ENCODE results near the gene PHF23. TPM values are rescaled to one million over a fixed set of nuclear protein-coding genes. Genes with fewer than 3 reads are reported as not detected.
A peak's percentile ranks its signal among the peaks of the same experiment; 100 is the strongest.

The PHF23 gene
- total and polyA plus RNA-seq, 2 of the 4 experiments (the other 2 are of a cell fraction) = 44.8 to 58.5 TPM

GRCh38 chr17:7252176-7253043 lies 13.2 kb upstream of the PHF23 start, which contains the start of gene ELP5:
Gene ELP5 (plus strand): TSS chr17:7252215. CDS start chr17:7252551, 336 bp downstream.
- Histone ChIP-seq H3K4me3 (ENCODE audit: insufficient read depth, low read depth, low read length) (peak within 1 kb of the TSS; percentile 71), H4K20me1 (ENCODE audit: insufficient read depth, low read length) (peaks cover 9% of the 10 kb centered on the region; the same call in 1 of the 2 replicates), H3K4me2 (ENCODE audit: low read depth, low read length) (peak within 1 kb of the TSS; percentile 99), H3K9me1 (ENCODE audit: insufficient read depth, low read length) (peaks cover 10% of the 10 kb centered on the region), H3K4me1 (ENCODE audit: control insufficient read depth, insufficient read depth, low read length) (peaks cover 8% of the 10 kb centered on the region), H2AK9ac (replicated peaks; ENCODE audit: low read depth, low read length, poor library complexity) (peak within 1 kb of the TSS; percentile 99), H3K27me3 (ENCODE audit: control insufficient read depth, insufficient read depth, low read length) (no peaks in the 10 kb centered on the region), H3K56ac (ENCODE audit: extremely low read depth, insufficient read depth, low read length) (peak within 1 kb of the TSS; percentile 94), H3K36me3 (ENCODE audit: control insufficient read depth, insufficient read depth, low read length) (peaks cover 15% of the 10 kb centered on the region), H3K9me3 (ENCODE audit: control insufficient read depth, insufficient read depth, low read length) (no peaks in the 10 kb centered on the region), H2BK15ac (ENCODE audit: low read depth, low read length) (peak within 1 kb of the TSS; percentile 65; the same call in 1 of the 3 replicates), H3K14ac (replicated peaks; ENCODE audit: low read depth, low read length) (peak within 1 kb of the TSS; percentile 91), H2AK5ac (ENCODE audit: low read depth, low read length) (peak within 1 kb of the TSS; percentile 95), H2BK120ac (ENCODE audit: low read depth, low read length) (peak within 1 kb of the TSS; percentile 73), H4K5ac (ENCODE audit: low read depth, low read length) (peak within 1 kb of the TSS; percentile 91), H2BK5ac (ENCODE audit: low read depth, low read length, poor library complexity, severe bottlenecking) (peak within 1 kb of the TSS; percentile 94), H3K18ac (ENCODE audit: low read depth, low read length) (peak within 1 kb of the TSS; percentile 51), H3K9ac (ENCODE audit: low read depth, low read length) (peak within 1 kb of the TSS; percentile 88), H2AFZ (replicated peaks; ENCODE audit: low read length, poor library complexity) (peak within 1 kb of the TSS; percentile 99), H3K79me1 (ENCODE audit: low read depth in 1 of 2, low read length in 2 of 2) (peaks cover 7 to 44% of the 10 kb centered on the region in 2 experiments; a peak in 3 of 4 replicates), H4K8ac (ENCODE audit: low read depth in 2 of 2, low read length in 2 of 2) (peak within 1 kb of the TSS; percentile 90 to 98), H3K4ac (ENCODE audit: low read depth, low read length) (peak within 1 kb of the TSS; percentile 96), H4K91ac (ENCODE audit: insufficient read depth, low read depth, low read length) (peak within 1 kb of the TSS; percentile 93), H2BK20ac (ENCODE audit: low read depth, low read length) (no peak within 1 kb of the TSS), H3K23ac (ENCODE audit: low read depth, low read length) (peak within 1 kb of the TSS; percentile 93), H3K27ac (ENCODE audit: insufficient read depth, low read length) (peak within 1 kb of the TSS; percentile 93)
- POLR2A ChIA-PET (ENCODE audit: unreplicated experiment) = no interaction called here
- in situ Hi-C loops (cut with MboI; ENCODE audit: low sequenced_read_pairs) (no loop called here), intact Hi-C loops (cut with micrococcal nuclease) (no loop called here), dilution Hi-C loops (cut with HindIII; ENCODE audit: low sequenced_read_pairs, unreplicated experiment) (no loop called here)
- BruUV-seq (replicated peaks) = TSS peak; percentile 34
- peak; percentile 71 for ATAC-seq (ENCODE audit: low read depth)
- CTCF ChIA-PET = no interaction called here
- 0% methylated on average over 11 of the region's 55 CpGs; no CpG with 5 or more reads in 1 of the 2 experiments for WGBS, 2 experiments (ENCODE audit: extremely low coverage in 2 of 2, insufficient read length in 1 of 2)
- peak; percentile 94 for DNase-seq
- TF ChIP-seq, protein P1, sequence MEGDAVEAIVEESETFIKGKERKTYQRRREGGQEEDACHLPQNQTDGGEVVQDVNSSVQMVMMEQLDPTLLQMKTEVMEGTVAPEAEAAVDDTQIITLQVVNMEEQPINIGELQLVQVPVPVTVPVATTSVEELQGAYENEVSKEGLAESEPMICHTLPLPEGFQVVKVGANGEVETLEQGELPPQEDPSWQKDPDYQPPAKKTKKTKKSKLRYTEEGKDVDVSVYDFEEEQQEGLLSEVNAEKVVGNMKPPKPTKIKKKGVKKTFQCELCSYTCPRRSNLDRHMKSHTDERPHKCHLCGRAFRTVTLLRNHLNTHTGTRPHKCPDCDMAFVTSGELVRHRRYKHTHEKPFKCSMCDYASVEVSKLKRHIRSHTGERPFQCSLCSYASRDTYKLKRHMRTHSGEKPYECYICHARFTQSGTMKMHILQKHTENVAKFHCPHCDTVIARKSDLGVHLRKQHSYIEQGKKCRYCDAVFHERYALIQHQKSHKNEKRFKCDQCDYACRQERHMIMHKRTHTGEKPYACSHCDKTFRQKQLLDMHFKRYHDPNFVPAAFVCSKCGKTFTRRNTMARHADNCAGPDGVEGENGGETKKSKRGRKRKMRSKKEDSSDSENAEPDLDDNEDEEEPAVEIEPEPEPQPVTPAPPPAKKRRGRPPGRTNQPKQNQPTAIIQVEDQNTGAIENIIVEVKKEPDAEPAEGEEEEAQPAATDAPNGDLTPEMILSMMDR (conservative IDR thresholded peaks at IDR 0.05; ENCODE audit: low read depth, low read length) = 0 out of 2 replicates have a peak, but pooled peaks have one; percentile 19
- TF ChIP-seq USF2 (IDR thresholded peaks at IDR 0.05; ENCODE audit: low read depth, low read length) = 0 out of 2 replicates have a peak, but pooled peaks have one; percentile 2
- peak; percentile 84; the same call in 1 of the 2 replicates for TF ChIP-seq MXI1 (IDR thresholded peaks at IDR 0.05; ENCODE audit: borderline replicate concordance, low read depth, low read length)
- TF ChIP-seq MAZ (IDR thresholded peaks at IDR 0.05; ENCODE audit: borderline replicate concordance, low read depth, low read length) = peak; percentile 86
- TF ChIP-seq NFE2L2 (IDR thresholded peaks at IDR 0.05; ENCODE audit: low read depth, low read length) = no peak
- peak; percentile 80; the same call in 1 of the 2 replicates for TF ChIP-seq CHD1 (IDR thresholded peaks at IDR 0.05; ENCODE audit: low read depth, low read length)
- TF ChIP-seq CEBPB (IDR thresholded peaks at IDR 0.05; ENCODE audit: low read depth, low read length) = no peak
- peak; percentile 88 for TF ChIP-seq POLR2A (IDR thresholded peaks at IDR 0.05; ENCODE audit: low read depth, low read length)
- no peak; the same call in 1 of the 2 replicates for TF ChIP-seq SMC3 (IDR thresholded peaks at IDR 0.05; ENCODE audit: low read depth, low read length)
- no peak for TF ChIP-seq MAFK (IDR thresholded peaks at IDR 0.05; ENCODE audit: low read depth, low read length)

All from IMR-90 (cell line).